H1 (cell line): ENCODE measurements around the gene FAT1. TPM values are rescaled to one million over a fixed set of nuclear protein-coding genes. Genes with fewer than 3 reads are reported as not detected.

ENCODE experiments used
- CTCF ChIA-PET: fragments of 300-600 bp; sonication (Branson Sonifier 250); formaldehyde crosslinking; loops from one replicate; lab custom pipeline; 2021; ENCODE audit not compliant: partially characterized antibody; lab: Charles Lee
- POLR2A ChIA-PET: fragments of 300-600 bp; sonication (Branson Sonifier 250); formaldehyde crosslinking; loops from one replicate; lab custom pipeline; 2021; ENCODE audit warnings: inconsistent platforms; ENCODE audit not compliant: partially characterized antibody; lab: Charles Lee
- DNase-seq, 2 experiments: peaks; one replicate each; pipeline versions ENCODE4 v3.0.0 to v3.0.0-alpha.2; 2010 to 2022; ENCODE audit warnings: low spot score in 2 of 2, low read depth in 1 of 2, mixed read lengths in 1 of 2
- FAIRE-seq: peaks from 2 replicates; lab custom pipeline; 2011; peaks lifted over from hg19 to GRCh38; lab: Jason Lieb, UNC
- H2AFZ ChIP-seq: 2 replicates; pipeline ENCODE4 v1.8.1; 2012; ENCODE audit warnings: low read length, inconsistent platforms
- H2AK5ac ChIP-seq: 2 replicates; pipeline ENCODE4 v1.6.1; 2013; ENCODE audit warnings: low read depth, low read length
- H2BK120ac ChIP-seq: replicated peaks from 2 replicates; pipeline ENCODE3; 2013; ENCODE audit warnings: low read depth, low read length, inconsistent platforms
- H2BK12ac ChIP-seq: 2 replicates; pipeline ENCODE4 v1.6.1; 2013; ENCODE audit warnings: low read depth, low read length
- H2BK15ac ChIP-seq: 2 replicates; pipeline ENCODE4 v1.6.1; 2013; ENCODE audit warnings: low read length
- H2BK20ac ChIP-seq: 2 replicates; pipeline ENCODE4 v1.6.1; 2013; ENCODE audit warnings: low read length
- H2BK5ac ChIP-seq: 2 replicates; pipeline ENCODE4 v1.6.1; 2013; ENCODE audit warnings: low read depth, low read length
- H3K14ac ChIP-seq: 2 replicates; pipeline ENCODE4 v1.6.1; 2013; ENCODE audit warnings: inconsistent platforms; ENCODE audit not compliant: insufficient read length
- H3K18ac ChIP-seq: 2 replicates; pipeline ENCODE4 v1.6.1; 2013; ENCODE audit warnings: low read length; ENCODE audit errors: extremely low read depth
- H3K23ac ChIP-seq: 2 replicates; pipeline ENCODE4 v1.6.1; 2013; ENCODE audit warnings: inconsistent platforms; ENCODE audit not compliant: insufficient read length
- H3K23me2 ChIP-seq: 2 replicates; pipeline ENCODE4 v1.6.1; 2013; ENCODE audit warnings: low read depth, low read length
- H3K27ac ChIP-seq: 2 replicates; pipeline ENCODE4 v1.6.1; 2011; ENCODE audit warnings: low read depth, low read length, inconsistent platforms
- H3K27me3 ChIP-seq, 4 experiments: replicated peaks in 1 of 4; 1 replicate in 1 of 4; 2 replicates in 3 of 4; pipeline versions ENCODE4 v1.6.1 to v1.8.1; 2011 to 2013; ENCODE audit warnings: low read length in 3 of 4, mild to moderate bottlenecking in 3 of 4, inconsistent platforms in 2 of 4, mixed read lengths in 2 of 4, moderate library complexity in 1 of 4; ENCODE audit not compliant: control insufficient read depth in 3 of 4, insufficient read depth in 3 of 4; ENCODE audit errors: extremely low read depth in 1 of 4
- H3K36me3 ChIP-seq, 4 experiments: 2 replicates each; pipeline versions ENCODE4 v1.6.1 to v1.8.1; 2011 to 2013; ENCODE audit warnings: mild to moderate bottlenecking in 4 of 4, low read length in 3 of 4, moderate library complexity in 2 of 4, control low read depth in 1 of 4, inconsistent platforms in 1 of 4; ENCODE audit not compliant: insufficient read depth in 4 of 4, control insufficient read depth in 2 of 4
- H3K4ac ChIP-seq: replicated peaks from 2 replicates; pipeline ENCODE3; 2013; ENCODE audit warnings: low read length, low read depth, mixed read lengths, inconsistent platforms; ENCODE audit not compliant: insufficient read length
- H3K4me1 ChIP-seq, 4 experiments: replicated peaks in 1 of 4; 1 replicate in 1 of 4; 2 replicates in 3 of 4; pipeline versions ENCODE4 v1.6.1 to v1.8.1; 2011 to 2013; ENCODE audit warnings: low read length in 3 of 4, inconsistent platforms in 2 of 4, mixed read lengths in 1 of 4; ENCODE audit not compliant: insufficient read depth in 4 of 4, control insufficient read depth in 3 of 4
- H3K4me2 ChIP-seq, 2 experiments: 2 replicates each; pipeline versions ENCODE4 v1.6.1 to v1.8.1; 2011 to 2013; ENCODE audit warnings: low read depth in 2 of 2, low read length in 2 of 2, control low read depth in 1 of 2, inconsistent platforms in 1 of 2, mild to moderate bottlenecking in 1 of 2; ENCODE audit not compliant: insufficient read depth in 1 of 2
- H3K4me3 ChIP-seq, 4 experiments: fragments of 200-600, 300-600 bp in 1 of 4; sonication (generic), shearing (Covaris generic), sonication (Bioruptor Twin) in 1 of 4; 2 replicates each; pipeline versions ENCODE4 v1.5.1 to v1.8.1; 2011 to 2016; ENCODE audit warnings: low read length in 4 of 4, low read depth in 3 of 4, control low read depth in 2 of 4, inconsistent platforms in 2 of 4, mild to moderate bottlenecking in 2 of 4, mixed read lengths in 1 of 4, moderate library complexity in 1 of 4; ENCODE audit not compliant: insufficient read depth in 2 of 4; ENCODE audit errors: extremely low read depth in 1 of 4
- H3K56ac ChIP-seq: replicated peaks from 2 replicates; pipeline ENCODE3; 2013; ENCODE audit warnings: low read depth, mild to moderate bottlenecking, mixed read lengths, low read length, inconsistent platforms; ENCODE audit not compliant: insufficient read length
- H3K79me1 ChIP-seq: 2 replicates; pipeline ENCODE4 v1.6.1; 2013; ENCODE audit warnings: low read depth, low read length, control low read depth
- H3K79me2 ChIP-seq, 2 experiments: 2 replicates each; pipeline versions ENCODE4 v1.6.1 to v1.8.1; 2012 to 2013; ENCODE audit warnings: low read length in 2 of 2, mild to moderate bottlenecking in 2 of 2, inconsistent platforms in 1 of 2; ENCODE audit not compliant: insufficient read depth in 2 of 2, control insufficient read depth in 1 of 2
- H3K9ac ChIP-seq, 4 experiments: replicated peaks in 1 of 4; 1 replicate in 1 of 4; 2 replicates in 3 of 4; pipeline versions ENCODE4 v1.6.1 to v1.8.1; 2011 to 2013; ENCODE audit warnings: low read depth in 3 of 4, low read length in 3 of 4, control low read depth in 2 of 4, mild to moderate bottlenecking in 2 of 4, moderate library complexity in 2 of 4, inconsistent platforms in 1 of 4; ENCODE audit errors: extremely low read depth in 1 of 4
- H3K9me3 ChIP-seq, 2 experiments: 2 replicates each; pipeline versions ENCODE4 v1.6.1 to v1.8.1; 2012 to 2013; ENCODE audit warnings: mild to moderate bottlenecking in 2 of 2, moderate library complexity in 2 of 2, control low read depth in 1 of 2, inconsistent platforms in 1 of 2, low read depth in 1 of 2, low read length in 1 of 2, mixed read lengths in 1 of 2; ENCODE audit not compliant: insufficient read depth in 2 of 2
- H4K20me1 ChIP-seq, 2 experiments: replicated peaks in 1 of 2; 2 replicates each; pipeline versions ENCODE3 to v1.8.1; 2011 to 2013; ENCODE audit warnings: inconsistent platforms in 2 of 2, low read length in 2 of 2, mild to moderate bottlenecking in 1 of 2; ENCODE audit not compliant: insufficient read depth in 2 of 2, control insufficient read depth in 1 of 2
- H4K5ac ChIP-seq: 2 replicates; pipeline ENCODE4 v1.6.1; 2013; ENCODE audit warnings: low read length, low read depth, mixed read lengths, inconsistent platforms; ENCODE audit not compliant: insufficient read length
- H4K8ac ChIP-seq: 2 replicates; pipeline ENCODE4 v1.8.0; 2013; ENCODE audit warnings: mild to moderate bottlenecking, moderate library complexity, low read length, inconsistent platforms; ENCODE audit not compliant: insufficient read depth; ENCODE audit errors: extremely low read depth
- H4K91ac ChIP-seq: replicated peaks from 2 replicates; pipeline ENCODE3; 2013; ENCODE audit warnings: low read length, mixed read lengths, inconsistent platforms; ENCODE audit not compliant: insufficient read length
- CEBPB ChIP-seq: IDR thresholded peaks from 2 replicates; pipeline ENCODE4 v1.6.1; 2012; ENCODE audit warnings: low read depth, low read length
- E2F6 ChIP-seq: IDR thresholded peaks from 2 replicates; pipeline ENCODE4 v1.6.1; 2012; ENCODE audit warnings: inconsistent platforms
- EGR1 ChIP-seq: IDR thresholded peaks from 2 replicates; pipeline ENCODE4 v1.6.1; 2011; ENCODE audit warnings: low read depth, low read length, borderline replicate concordance
- GABPA ChIP-seq: IDR thresholded peaks from 2 replicates; pipeline ENCODE4 v1.6.1; 2011; ENCODE audit warnings: mild to moderate bottlenecking, low read length, moderate library complexity, borderline replicate concordance; ENCODE audit not compliant: insufficient read depth
- HDAC6 ChIP-seq: IDR thresholded peaks from one replicate; pipeline ENCODE4 v1.7.1; 2012; ENCODE audit warnings: low read depth, mild to moderate bottlenecking, inconsistent platforms, low read length, moderate library complexity
- SUZ12 ChIP-seq: fragments of 200-600 bp; sonication (generic); IDR thresholded peaks from 2 replicates; pipeline ENCODE4 v1.6.1; 2012; ENCODE audit warnings: mild to moderate bottlenecking, inconsistent platforms, low read length, moderate library complexity, mixed read lengths
- WGBS, 2 experiments: shearing (Covaris generic) in 1 of 2; methylation state at CpG; one replicate each; pipeline versions ENCODE4 v1.1.6 to v1.1.7; 2013 to 2015; ENCODE audit warnings: low lambda C conversion rate in 2 of 2, mixed read lengths in 2 of 2, inconsistent platforms in 1 of 2, low coverage in 1 of 2, missing lambda C conversion rate in 1 of 2; ENCODE audit not compliant: insufficient replicate concordance in 2 of 2, insufficient coverage in 1 of 2, insufficient read length in 1 of 2; ENCODE audit errors: extremely low coverage in 1 of 2, missing lambda C conversion rate in 1 of 2; 5-methylcytosine and 5-hydroxymethylcytosine counted together
- polyA plus RNA-seq, 7 experiments: library from polyadenylated mRNA; depleted of rRNA in 3 of 7; stranded (reverse) in 5 of 7; unstranded in 2 of 7; fragments of >200 nt in 5 of 7; fragments of 200-250 nt in 2 of 7; gene quantifications; 1 replicate in 5 of 7; 2 replicates in 1 of 7; 4 replicates in 1 of 7; pipeline versions ENCODE4 v1.2.1 to v1.2.3, GENCODE V29; 2011 to 2013; ENCODE audit warnings: missing spikeins in 2 of 7, mixed read lengths in 2 of 7
- total RNA-seq: library from RNA; stranded (reverse); fragmentation: NEBNext Ultra II Directional; extraction: Animal tissue kit (Norgen Biotek cat#: 25700); gene quantifications from 2 replicates; pipeline ENCODE4 v1.2.1, GENCODE V29; 2021
- TF ChIP-seq, protein P1 (sequence below): IDR thresholded peaks from 2 replicates; pipeline ENCODE4 v1.6.1; 2012; ENCODE audit warnings: inconsistent platforms

FAT1 gene
- total and polyA plus RNA-seq, 2 of the 8 experiments (the other 6 are each of a cell fraction or from before 2014, with no cell fraction given): 94.4 to 137 TPM

DNA sequence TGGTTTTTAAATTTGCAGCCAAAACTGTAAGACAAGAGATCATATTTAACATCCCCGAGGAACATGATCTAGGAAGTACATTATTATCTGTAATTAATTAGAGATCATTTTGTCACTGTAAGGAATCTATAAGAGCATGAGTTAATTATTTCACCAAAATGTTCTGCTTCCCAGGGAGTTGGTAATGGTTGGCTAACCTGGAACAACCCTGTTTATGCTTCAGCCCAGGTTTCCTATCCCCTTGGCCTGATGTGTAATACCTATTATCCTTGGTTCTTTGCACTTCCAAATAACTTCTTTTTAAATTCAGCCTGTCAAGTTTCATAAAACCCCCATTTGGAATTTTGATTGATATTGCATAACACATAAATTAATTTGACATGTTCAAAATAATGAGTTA lies 161.9 kb downstream of the FAT1 start:
- no peak overlapping the region for H2BK120ac ChIP-seq
- no peak overlapping the region for H3K56ac ChIP-seq
- FAIRE-seq (no peak), DNase-seq (no peak)
- H3K79me1 ChIP-seq: no peaks in the 10 kb centered on the region
- H3K79me2 ChIP-seq: no peaks in the 10 kb centered on the region
- H3K4ac ChIP-seq: no peak overlapping the region
- H2BK12ac ChIP-seq: no peak overlapping the region
- H2AFZ ChIP-seq: no peak overlapping the region
- no peak overlapping the region for H2BK5ac ChIP-seq
- no peak overlapping the region for H2BK20ac ChIP-seq
- no peak overlapping the region for H3K23ac ChIP-seq
- no peak overlapping the region for H4K8ac ChIP-seq
- no peak overlapping the region for H2BK15ac ChIP-seq
- H3K4me1 ChIP-seq: no peaks in the 10 kb centered on the region
- H3K4me2 ChIP-seq: no peak overlapping the region
- no peak overlapping the region for H4K5ac ChIP-seq
- CTCF ChIA-PET: interaction anchor here (0.9 to 1.3 kb wide), 3 partner anchors 12 to 27 kb away, joined by 3 to 6 read pairs (median 3); no protein-coding TSS in a partner anchor
- H3K14ac ChIP-seq: no peak overlapping the region
- no peaks in the 10 kb centered on the region for H3K36me3 ChIP-seq
- no peak overlapping the region for H3K27ac ChIP-seq
- POLR2A ChIA-PET: no interaction called here
- no peak overlapping the region for H4K91ac ChIP-seq
- no peak overlapping the region for H3K9ac ChIP-seq
- no peak overlapping the region for H2AK5ac ChIP-seq
- H3K9me3 ChIP-seq: no peaks in the 10 kb centered on the region
- no peak overlapping the region for H3K18ac ChIP-seq
- H4K20me1 ChIP-seq: no peaks in the 10 kb centered on the region
- WGBS, 2 experiments: 90% methylated on average over 1 of the region's 1 CpG; no CpG with 5 or more reads in 1 of the 2 experiments
- H3K23me2 ChIP-seq: no peaks in the 10 kb centered on the region
- peaks cover 0 to 1% (median 0%) of the 10 kb centered on the region in 4 experiments; a peak in 1 of 7 replicates for H3K27me3 ChIP-seq
- H3K4me3 ChIP-seq: no peak overlapping the region
- no peak for TF ChIP-seq HDAC6
- no peak for TF ChIP-seq E2F6
- no peak for TF ChIP-seq SUZ12
- no peak for TF ChIP-seq CEBPB
- no peak for TF ChIP-seq EGR1
- TF ChIP-seq GABPA: no peak
- TF ChIP-seq, protein P1, sequence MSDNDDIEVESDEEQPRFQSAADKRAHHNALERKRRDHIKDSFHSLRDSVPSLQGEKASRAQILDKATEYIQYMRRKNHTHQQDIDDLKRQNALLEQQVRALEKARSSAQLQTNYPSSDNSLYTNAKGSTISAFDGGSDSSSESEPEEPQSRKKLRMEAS: no peak
